GM12878 (cell line): ENCODE data around the gene KIF12.

Source experiments
- BCL11A ChIP-seq: IDR thresholded peaks from 2 replicates; pipeline ENCODE4 v1.6.1; 2011; ENCODE audit warnings: low read depth, low read length
- CTCF ChIP-seq, 3 experiments: IDR thresholded peaks in 2 of 3; conservative IDR thresholded peaks in 1 of 3; 2 replicates each; pipeline ENCODE4 v1.5.1; 2011; ENCODE audit warnings: low read depth in 3 of 3, low read length in 3 of 3, mild to moderate bottlenecking in 3 of 3, control low read depth in 2 of 3, moderate library complexity in 2 of 3, inconsistent platforms in 1 of 3, mixed read lengths in 1 of 3; ENCODE audit not compliant: control insufficient read depth in 2 of 3, insufficient read depth in 1 of 3; ENCODE audit errors: extremely low read depth in 1 of 3
- E2F4 ChIP-seq: IDR thresholded peaks from 2 replicates; pipeline ENCODE4 v1.6.1; 2012; ENCODE audit warnings: low read depth, low read length, improper control_type of control experiment
- FOXM1 ChIP-seq: IDR thresholded peaks from 2 replicates; pipeline ENCODE4 v1.6.1; 2012; ENCODE audit warnings: low read depth, mild to moderate bottlenecking, inconsistent platforms, low read length, moderate library complexity
- MEF2B ChIP-seq: fragments of 450-650 bp; IDR thresholded peaks from 2 replicates; pipeline ENCODE4 v1.6.1; 2018; ENCODE audit warnings: mild to moderate bottlenecking, moderate library complexity; ENCODE audit not compliant: partially characterized antibody, poor library complexity, severe bottlenecking
- PAX8 ChIP-seq: fragments of 450-650 bp; IDR thresholded peaks from 2 replicates; pipeline ENCODE4 v1.6.1; 2017; ENCODE audit warnings: mild to moderate bottlenecking, moderate library complexity
- RAD21 ChIP-seq: IDR thresholded peaks from 2 replicates; pipeline ENCODE4 v1.6.1; 2011; ENCODE audit warnings: mild to moderate bottlenecking, low read depth, low read length, moderate library complexity; ENCODE audit not compliant: insufficient read depth
- SIN3A ChIP-seq: IDR thresholded peaks from 2 replicates; pipeline ENCODE4 v1.6.1; 2012; ENCODE audit warnings: low read depth, low read length, improper control_type of control experiment
- SMAD1 ChIP-seq: fragments of 450-650 bp; IDR thresholded peaks from 2 replicates; pipeline ENCODE4 v1.6.1; 2018; ENCODE audit warnings: mild to moderate bottlenecking, low read depth; ENCODE audit not compliant: partially characterized antibody

DNA sequence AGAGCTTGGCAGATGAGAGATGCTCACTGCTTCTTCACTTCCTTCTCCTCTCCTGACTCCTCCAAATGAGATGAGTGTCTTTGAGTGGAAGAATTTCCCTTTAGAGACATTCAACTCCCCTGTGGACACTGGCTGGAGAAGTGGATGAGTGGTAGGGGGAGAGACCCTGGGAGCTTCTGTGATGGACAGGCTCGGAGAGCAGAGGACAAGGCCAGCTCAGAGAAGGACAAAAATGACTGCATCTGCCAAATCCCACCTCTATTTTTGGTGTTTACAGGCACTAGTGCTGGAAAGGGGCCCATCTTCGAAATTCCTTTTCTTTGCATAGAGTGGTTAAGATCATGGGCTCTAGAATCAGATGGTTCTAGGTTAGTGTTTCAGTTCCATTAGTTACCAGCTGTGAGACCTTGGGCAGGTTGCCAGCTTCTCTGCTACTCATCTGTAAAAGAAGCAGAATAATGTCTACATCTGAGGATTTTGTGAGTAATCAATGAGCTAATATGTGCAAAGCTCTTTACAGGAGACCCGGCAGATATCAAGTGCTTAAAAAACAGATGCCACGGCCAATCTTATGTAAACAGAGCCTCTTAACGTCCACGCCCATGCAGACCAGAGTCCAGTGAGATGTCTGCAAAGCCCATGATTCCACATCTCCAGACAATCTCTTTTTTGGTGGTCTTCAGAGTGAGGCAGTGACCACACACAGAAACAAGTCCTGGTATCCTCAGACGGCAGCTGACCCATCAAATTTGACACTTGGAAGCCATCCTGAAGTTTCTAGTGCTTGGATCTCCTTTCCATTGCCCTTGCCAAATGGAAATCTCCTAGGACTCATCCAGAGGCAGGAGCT lies 42.7 kb upstream of the KIF12 start:
- no peak for TF ChIP-seq FOXM1
- no peak for TF ChIP-seq CTCF (IDR thresholded peaks at IDR 0.05 in 2 of 3, conservative IDR thresholded peaks at IDR 0.05 in 1 of 3; ENCODE audit: control insufficient read depth in 2 of 3, extremely low read depth in 1 of 3, insufficient read depth in 1 of 3, low read depth in 3 of 3, low read length in 3 of 3)
- no peak for TF ChIP-seq PAX8
- TF ChIP-seq SIN3A = no peak
- no peak for TF ChIP-seq E2F4
- TF ChIP-seq SMAD1 = no peak
- TF ChIP-seq BCL11A = no peak
- no peak for TF ChIP-seq MEF2B
- TF ChIP-seq RAD21 = no peak
